Lung microvascular endothelial cell (primary cell): Measurements from ENCODE around the gene BCORL1. TPM values are rescaled to one million over a fixed set of nuclear protein-coding genes. Genes with fewer than 3 reads are reported as not detected.

Source experiments
- DNase-seq, 2 donors: peaks; one replicate each; pipeline versions ENCODE4 v3.0.0 to v3.0.0-alpha.2; 2010; ENCODE audit warnings: low read depth in 2 of 2
- total RNA-seq: library from RNA; depleted of rRNA; stranded (reverse); fragments of >200 nt; gene quantifications from 2 replicates; pipeline ENCODE4 v1.2.1, GENCODE V29; 2014

BCORL1 gene, protein sequence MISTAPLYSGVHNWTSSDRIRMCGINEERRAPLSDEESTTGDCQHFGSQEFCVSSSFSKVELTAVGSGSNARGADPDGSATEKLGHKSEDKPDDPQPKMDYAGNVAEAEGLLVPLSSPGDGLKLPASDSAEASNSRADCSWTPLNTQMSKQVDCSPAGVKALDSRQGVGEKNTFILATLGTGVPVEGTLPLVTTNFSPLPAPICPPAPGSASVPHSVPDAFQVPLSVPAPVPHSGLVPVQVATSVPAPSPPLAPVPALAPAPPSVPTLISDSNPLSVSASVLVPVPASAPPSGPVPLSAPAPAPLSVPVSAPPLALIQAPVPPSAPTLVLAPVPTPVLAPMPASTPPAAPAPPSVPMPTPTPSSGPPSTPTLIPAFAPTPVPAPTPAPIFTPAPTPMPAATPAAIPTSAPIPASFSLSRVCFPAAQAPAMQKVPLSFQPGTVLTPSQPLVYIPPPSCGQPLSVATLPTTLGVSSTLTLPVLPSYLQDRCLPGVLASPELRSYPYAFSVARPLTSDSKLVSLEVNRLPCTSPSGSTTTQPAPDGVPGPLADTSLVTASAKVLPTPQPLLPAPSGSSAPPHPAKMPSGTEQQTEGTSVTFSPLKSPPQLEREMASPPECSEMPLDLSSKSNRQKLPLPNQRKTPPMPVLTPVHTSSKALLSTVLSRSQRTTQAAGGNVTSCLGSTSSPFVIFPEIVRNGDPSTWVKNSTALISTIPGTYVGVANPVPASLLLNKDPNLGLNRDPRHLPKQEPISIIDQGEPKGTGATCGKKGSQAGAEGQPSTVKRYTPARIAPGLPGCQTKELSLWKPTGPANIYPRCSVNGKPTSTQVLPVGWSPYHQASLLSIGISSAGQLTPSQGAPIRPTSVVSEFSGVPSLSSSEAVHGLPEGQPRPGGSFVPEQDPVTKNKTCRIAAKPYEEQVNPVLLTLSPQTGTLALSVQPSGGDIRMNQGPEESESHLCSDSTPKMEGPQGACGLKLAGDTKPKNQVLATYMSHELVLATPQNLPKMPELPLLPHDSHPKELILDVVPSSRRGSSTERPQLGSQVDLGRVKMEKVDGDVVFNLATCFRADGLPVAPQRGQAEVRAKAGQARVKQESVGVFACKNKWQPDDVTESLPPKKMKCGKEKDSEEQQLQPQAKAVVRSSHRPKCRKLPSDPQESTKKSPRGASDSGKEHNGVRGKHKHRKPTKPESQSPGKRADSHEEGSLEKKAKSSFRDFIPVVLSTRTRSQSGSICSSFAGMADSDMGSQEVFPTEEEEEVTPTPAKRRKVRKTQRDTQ (N-terminal part only)
- 1.7 and 2.0 TPM in 2 replicates for total RNA-seq

DNA sequence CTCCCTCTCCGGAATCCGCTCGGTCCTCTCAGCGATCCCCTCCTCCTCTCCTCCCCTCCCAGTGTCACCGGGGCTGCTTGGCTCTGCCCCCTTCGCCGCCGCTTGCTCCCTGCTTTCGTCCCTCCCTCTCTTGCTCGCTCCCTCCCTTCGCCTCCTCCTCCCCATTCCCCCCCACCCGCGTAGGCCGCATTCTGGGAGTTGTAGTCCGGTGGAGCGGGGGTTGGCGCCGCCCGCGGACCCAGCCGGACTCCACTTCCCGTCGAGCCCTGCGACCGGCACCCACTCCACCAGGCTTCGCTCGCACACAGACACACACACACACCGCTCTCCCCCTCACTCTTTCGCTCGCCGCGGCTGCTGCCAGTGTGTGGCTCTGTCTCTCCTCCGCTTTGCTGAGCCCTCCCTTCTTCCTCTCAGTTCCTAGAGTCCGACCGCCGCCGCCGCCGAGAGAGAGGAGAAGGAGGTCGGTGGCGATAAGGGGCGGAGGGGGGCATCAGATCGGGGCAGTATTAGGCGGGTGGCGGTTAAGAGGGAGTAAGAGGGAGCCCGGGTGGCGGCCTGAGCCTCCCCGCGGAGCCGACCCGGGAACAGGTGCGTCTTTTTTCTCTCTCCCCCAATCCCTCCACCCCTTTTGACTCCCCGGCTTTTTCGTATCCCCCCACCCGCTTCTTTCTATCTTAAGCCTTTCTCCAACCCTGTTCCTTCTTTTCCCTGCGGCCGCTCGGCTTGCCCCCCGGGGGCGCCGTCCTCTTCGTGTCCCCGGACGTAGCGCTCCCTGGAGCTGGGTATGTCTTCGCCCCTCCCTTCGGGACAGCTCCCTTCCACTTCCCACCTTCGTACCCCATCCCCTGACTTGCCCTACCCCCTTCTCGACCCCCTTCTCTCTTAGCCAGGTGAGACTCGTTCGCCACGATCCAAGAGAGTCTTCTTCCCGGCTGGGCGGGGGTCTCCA is at the start of gene BCORL1:
Gene BCORL1 (plus strand): TSS at position 336 of the 952 bp plus-strand sequence. CDS start 22,597 bp downstream, outside the sequence.
- peak; percentile 92 to 94 for DNase-seq

DNA sequence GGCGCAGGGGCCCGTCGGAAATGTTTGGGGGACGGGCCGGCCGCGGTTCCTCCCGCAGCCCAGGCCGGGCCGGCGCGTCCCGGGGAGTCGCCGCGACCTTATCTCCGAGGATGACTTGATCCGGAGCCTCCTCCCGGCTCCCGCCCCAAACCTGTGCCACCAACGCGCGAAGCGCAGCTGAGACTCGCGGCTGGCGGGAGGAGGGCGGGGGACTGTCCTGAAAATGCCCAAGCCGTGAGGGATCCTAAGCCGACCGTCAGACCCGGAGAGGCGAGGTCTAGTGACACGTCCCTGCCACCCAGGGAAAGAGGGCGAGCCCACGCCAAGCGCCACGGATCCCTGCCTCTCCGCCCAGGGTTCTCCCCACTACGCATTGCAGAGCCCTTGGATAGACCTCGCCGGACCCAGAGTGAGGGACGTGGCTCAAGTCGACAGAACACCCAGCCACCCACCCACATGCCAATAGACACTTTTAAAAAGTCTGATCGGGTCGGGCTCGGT is 49.6 kb upstream of the BCORL1 start:
- peak; percentile 14 to 27 for DNase-seq

DNA sequence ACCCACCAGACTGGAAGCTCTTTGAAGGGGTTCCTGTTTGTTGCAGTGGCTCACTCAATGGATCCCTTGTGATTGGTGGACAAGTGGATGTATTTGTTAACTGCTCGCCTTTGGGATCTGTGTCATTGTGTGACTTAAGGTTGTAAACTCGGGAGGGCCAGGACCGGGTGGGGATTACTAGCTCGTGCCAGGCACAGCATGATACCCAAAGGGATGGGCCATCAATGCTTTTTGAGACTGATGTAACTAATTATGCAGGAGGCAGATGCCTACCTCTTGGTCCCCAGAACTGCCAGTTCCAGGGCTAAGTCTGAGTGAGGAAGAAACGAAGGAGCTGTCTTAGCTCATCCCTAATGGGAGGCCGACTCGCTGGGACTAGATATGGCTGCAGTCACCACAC is 48.7 kb upstream of the BCORL1 start:
- no peak for DNase-seq

DNA sequence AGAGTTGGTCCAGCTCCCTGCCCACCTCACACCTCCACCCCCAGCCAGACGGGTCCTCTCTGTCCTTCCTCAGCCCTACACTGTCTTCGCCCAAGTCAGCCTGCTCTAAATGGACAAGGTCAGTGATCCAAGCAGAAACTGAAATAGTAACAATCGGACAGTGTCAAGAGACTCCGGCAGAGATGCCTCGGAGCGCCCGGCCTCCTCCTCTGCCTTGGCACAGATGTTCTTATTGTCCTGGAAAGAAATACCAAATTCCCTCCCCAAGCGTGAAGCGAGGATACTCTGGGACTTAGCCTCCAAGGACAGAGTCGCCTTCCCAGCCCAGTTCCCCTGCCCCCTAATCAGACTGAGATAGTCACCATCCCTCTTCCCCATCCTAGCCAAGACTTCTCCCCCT is 48.0 kb upstream of the BCORL1 start:
- DNase-seq = no peak

DNA sequence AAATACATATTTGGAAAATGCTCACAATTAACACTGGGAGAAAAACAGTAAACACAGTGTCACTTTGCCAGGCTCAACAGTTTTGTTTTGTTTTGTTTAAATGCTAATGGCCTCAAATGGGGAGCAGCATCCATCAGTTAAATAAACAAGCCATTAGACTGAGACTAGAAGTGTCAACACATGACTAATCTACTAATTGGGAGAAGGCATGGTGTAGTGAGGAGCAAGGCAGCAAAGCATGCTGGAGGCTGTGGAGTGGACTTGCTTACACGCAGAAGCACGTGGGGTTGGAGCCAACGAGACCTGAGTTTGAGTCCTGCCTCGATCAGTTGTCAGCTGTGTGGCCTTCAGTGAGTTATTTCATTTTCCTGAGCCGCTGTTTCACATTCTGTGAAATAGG is 47.5 kb upstream of the BCORL1 start:
- no peak for DNase-seq

DNA sequence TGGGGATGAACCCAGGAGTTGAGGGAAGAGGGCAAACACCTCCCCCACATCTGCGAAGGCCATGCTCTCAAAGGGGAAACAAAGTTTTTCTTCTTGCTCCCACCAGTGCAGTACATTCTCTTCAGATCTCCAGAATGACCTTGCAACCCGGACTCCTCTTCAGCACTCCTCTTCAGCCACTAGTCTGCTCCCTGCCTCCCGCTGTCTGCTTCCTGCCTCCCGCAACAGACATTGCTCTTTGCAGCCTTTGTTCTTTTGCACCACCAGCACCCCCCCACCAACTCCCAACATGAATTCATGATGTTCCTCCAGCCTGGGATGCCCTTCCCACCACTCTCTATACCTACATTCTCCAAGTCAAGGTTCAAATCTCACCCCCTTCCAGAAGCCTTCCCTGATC is 44.4 kb upstream of the BCORL1 start:
- DNase-seq = no peak

DNA sequence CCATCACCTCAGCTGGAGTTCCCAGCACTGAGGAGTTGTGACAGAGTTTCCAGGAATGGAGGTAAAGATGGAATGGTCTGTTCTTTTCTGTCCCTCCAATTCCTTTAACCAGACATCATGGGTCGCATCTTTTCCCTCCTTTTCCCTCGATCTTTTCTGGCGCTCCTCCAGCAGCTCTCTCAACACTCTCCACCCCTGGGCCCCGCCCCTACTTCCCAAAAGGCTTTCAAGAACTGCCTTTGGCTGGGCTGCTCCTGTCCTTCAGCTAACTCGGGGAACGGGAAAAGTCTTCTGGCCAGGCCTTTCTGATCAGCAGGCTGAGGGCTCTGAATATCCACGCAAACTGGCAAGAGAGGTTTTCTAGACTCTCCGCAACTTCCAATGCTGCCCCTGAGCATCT is 42.4 kb upstream of the BCORL1 start:
- no peak for DNase-seq

DNA sequence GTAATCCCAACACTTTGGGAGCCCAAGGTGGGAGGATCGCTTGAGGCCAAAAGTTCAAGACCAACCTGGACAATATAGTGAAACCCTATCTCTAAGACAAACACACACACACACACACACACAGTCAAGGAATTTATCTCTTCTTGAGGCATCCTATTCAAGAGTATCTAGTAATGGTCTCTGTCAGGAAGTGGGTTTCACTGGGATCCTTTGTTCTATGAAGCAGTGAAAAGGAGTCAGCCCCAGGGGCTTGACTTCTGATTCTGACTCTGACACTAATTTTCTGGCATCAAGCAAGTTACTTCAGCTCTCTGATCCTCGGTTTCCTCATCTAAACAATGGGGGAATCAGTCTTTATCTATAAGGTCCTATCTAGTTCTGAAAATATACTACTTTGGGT is 41.7 kb upstream of the BCORL1 start:
- DNase-seq = no peak

DNA sequence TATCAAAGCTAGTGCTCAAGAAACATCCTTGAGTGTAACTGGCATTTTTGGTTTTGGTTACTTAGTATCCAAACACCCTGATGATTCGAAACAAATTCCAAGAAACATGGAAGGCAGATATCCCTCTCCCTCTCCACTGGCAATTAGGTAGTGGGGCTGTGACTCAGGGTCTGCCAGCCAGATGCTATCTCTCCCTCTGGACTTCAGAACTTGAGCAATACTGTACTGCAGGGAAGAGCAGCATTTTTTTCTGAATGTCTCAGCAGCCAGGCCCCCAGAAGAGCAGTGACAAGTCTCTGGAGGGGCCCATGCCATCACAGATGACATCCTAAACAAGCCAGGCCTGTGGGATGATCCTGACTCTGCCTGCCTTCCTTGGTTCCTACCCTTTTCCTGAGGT is 37.3 kb upstream of the BCORL1 start:
- no peak for DNase-seq

DNA sequence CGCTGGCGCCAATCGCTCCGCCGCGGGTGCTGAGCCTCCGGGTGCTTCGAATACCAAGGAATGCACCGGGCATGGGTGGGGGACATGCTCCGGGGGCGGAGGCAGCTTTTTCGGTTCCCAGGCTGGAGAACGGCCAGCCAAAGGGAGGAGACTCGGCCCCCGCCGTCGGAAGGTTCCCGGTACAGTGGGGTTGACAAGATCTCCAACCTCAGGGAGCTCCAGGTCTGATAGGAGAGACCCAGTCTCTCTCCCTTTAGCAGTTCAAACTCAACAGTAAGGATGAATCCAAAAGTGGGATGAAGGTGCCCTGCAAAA is 29.1 kb upstream of the BCORL1 start:
- DNase-seq = no peak

DNA sequence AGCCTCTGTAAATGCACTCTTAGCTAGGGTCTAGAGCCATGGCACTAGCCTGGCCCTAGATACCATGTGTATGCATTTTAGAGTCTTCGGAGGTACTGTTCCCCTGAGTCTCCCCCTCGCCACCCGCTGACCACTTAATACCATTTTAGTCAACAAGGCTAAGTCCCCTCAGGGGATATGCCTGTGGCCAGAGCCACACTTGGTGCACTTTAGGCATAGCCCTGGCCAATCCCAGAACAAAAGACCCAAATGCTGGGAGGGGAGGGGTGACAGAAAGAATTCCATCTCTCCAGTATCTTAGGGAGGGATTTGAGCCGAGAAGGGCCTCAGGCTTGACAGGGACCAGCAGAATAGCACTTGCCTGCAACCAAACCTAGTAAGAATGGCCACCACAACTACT is 28.6 kb upstream of the BCORL1 start:
- no peak for DNase-seq

DNA sequence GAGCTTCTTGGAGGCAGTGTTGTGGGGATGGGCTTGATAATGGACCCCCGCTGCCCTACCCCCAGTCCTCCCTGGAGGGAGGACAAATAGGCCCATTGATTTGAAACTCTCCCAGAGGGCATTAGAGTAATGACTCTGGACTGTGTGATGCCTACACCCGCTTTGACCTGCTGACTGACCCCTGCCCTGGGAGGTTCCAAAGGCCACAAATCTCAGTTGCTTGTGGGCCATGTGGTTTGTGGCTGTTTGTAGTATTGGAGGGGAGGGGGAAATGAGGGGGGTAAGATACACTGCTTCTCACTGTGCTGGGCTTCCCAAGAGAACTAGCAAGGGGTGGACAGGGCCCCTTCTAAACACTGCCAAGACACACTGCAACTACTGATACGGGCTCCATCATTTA is 27.6 kb upstream of the BCORL1 start:
- DNase-seq = no peak

DNA sequence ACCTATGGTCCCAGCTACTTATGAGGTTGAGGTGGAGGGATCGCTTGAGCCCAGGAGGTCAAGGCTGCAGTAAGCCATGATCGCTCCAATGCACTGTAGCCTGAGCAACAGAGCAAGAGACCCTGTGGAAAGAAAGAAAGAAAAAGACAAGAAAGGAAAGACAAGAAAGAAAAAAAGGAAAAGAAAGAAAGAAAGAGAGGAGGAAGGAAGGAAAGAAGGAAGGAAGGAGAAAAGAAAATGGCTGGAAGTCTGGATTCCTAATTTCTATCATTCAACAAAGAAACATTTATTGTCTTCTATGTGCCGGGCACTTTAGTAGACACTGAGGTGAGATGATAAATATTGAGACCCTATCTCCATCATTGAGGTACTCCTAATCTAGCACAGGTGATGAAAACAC is 26.8 kb upstream of the BCORL1 start:
- no peak for DNase-seq

DNA sequence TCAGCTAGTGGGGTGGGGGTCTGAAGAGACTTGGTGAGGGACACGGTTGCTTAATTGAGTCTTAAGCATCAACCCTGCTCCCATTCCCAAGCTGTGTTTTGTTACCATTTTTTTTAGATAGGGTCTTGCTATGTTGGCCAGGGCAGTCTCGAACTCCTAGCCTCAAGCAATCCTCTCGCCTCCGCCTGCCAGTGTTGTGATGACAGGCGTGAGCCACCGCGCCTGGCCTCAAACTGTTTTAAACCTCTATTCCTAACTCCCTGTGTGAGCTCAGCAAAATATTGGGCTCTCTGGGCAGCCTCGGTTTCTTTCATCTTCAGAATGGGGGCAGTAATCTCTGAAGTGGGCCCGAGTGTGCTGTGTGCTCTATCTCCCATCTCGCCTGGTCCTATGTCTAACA is 26.3 kb upstream of the BCORL1 start:
- no peak for DNase-seq

DNA sequence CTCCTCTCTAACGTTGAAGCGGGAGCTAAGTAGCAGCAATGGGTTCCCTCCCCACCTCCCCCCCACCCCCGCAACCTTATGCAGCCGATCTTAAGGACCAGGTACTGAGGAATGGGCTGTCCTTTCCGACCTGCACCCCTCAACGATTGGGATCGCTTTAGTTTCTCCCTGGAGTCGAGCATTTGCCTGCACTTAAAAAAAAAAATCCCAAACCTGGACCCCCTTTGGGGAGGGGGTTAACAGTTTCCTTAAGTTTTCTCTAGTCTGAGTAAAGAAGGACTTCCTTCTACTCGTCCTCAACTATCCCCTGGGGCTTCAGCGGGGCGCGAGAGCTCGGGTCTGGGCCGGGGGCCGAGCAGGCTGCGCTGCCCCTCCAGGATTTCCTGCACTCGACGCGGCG is 25.7 kb upstream of the BCORL1 start:
- DNase-seq = no peak

DNA sequence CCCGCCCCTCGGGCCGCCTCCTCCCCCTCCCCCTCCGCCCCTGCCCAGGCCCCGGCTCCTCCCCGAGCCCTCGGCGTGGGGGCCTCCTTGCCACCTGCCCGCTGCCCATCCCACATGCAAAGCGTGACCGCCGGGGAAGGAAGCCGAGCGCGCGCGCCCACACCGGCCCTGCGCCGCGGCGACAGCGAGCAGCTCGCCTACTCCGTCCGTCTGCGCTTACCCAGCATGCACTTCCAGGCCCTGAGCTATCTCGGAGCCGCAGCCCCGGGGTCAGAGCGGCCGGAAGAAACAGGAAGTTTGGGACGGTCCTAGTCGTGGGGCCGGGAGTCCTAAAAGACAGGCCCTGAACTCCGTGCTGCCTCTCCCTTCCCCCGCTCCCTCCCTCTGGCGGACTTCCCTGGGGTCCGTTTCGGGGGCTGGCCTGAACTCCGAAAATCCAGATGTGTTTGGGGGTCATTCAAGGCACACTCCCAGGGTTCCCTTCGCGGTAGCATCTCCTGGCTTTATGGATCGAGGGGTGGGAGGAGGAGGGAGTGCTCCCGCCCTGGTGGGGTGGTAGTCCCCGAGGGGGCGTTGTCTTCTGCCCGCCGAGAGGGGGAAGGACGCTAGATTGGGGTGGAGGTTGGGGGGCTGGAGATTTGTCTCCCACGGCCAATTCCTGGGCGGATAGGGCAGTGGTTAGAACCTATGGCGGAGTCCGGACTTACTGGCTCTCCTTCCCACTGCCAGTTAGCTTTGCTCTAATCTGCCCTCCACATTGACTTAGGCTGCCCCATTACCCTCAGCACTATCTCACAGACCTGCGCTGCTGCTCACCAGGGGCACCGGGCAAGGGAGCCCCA is 25.0 kb upstream of the BCORL1 start:
- DNase-seq = peak; percentile 32 to 52

DNA sequence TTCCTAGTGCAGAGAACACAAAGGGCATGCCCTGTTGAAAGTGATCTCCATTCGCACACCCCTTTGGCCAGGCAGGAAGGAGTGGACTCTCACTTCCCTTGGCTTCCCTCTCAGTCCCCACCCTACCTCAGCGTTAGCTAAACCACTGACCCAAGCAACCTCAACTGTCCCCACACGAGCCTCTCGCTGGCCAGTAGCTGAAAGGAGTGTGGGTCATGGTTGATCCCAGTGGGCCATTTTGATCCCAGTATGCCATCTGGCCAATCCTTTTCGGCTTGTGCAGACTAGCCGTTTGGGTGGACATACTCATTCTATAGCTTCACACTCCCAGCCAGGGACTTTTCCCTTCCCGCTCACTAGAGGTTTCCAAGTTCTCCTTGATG is 24.4 kb upstream of the BCORL1 start:
- no peak for DNase-seq

DNA sequence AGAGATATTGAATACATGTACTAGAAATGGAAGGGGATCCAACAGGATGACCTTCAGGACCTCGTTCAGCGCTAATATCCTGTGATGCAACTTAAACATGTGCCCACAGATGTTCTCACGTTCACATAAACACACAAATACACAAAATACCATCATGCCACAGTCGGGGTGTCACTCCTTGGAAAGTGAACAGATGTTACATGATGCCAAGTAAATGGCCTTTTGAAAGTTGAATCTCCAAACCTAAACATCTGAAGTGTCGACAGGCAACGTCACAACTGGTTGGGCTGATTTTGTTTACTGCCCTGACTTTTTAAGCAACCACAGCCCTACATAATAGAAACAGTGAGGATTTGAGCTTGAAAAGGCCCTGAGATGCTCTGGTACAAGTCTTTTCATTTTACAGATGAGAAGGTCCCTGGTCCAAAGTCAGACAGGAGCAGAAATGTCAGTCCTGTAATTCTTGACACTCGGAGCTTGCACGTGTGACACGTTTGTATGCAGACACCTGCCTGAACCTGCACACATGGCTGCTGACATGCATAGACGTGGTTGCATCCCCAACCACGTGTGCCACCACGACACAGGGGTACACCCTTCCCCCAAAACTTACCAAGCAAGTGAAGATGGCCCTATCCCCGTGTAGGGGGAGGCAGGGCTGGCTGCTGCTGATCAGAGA is 23.5 kb upstream of the BCORL1 start:
- DNase-seq = no peak

DNA sequence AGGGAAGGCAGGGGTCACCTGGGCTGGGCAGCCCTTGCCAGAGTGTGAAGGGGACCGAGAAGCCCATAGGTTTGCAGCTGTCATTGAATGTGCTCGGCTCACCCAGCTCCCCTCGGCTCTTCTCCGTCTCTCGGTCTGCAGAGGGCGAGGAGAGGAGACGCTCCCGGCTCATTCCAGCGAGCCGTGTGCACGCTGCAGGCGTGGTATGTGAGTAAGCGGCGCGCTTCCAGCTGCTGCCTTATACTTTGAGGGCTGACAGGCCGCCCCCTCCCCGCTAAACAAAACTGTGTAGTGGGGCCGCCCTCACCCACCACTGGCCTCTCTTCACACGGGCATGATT is 23.0 kb upstream of the BCORL1 start:
- no peak for DNase-seq
